Neutrophil (primary cell): ENCODE measurements around the gene FAM162A.
"Not testable (repeated sequence)": the region's sequence is repeated elsewhere in the genome, so short reads cannot be mapped to it uniquely, and the experiment has no call there.

Experiments used
- H3K27ac ChIP-seq: fragments of 200-600 bp; sonication (generic); 2 replicates; pipeline ENCODE4 v1.5.1; 2016; ENCODE audit warnings: mild to moderate bottlenecking, moderate library complexity
- H3K27me3 ChIP-seq: fragments of 200-600 bp; sonication (generic); 2 replicates; pipeline ENCODE4 v1.6.0; 2016; ENCODE audit warnings: mild to moderate bottlenecking
- H3K36me3 ChIP-seq: fragments of 200-600 bp; sonication (generic); 2 replicates; pipeline ENCODE4 v1.5.1; 2017
- H3K4me1 ChIP-seq, 2 experiments: fragments of 200-600 bp in 1 of 2; sonication (generic) in 1 of 2; 1 replicate in 1 of 2; 2 replicates in 1 of 2; pipeline versions ENCODE4 v1.5.1 to v1.6.1; 2013 to 2016; ENCODE audit warnings: low read depth in 1 of 2, low read length in 1 of 2, mild to moderate bottlenecking in 1 of 2, moderate library complexity in 1 of 2; ENCODE audit not compliant: control insufficient read depth in 1 of 2, insufficient read depth in 1 of 2
- H3K4me3 ChIP-seq, 2 experiments: fragments of 200-600 bp in 1 of 2; sonication (generic) in 1 of 2; 1 replicate in 1 of 2; 2 replicates in 1 of 2; pipeline ENCODE4 v1.5.1; 2013 to 2016; ENCODE audit warnings: low read depth in 1 of 2, low read length in 1 of 2, mild to moderate bottlenecking in 1 of 2, moderate library complexity in 1 of 2
- H3K9me3 ChIP-seq: fragments of 200-600 bp; sonication (generic); 2 replicates; pipeline ENCODE4 v1.5.1; 2016
- CTCF ChIP-seq: fragments of 200-600 bp; sonication (generic); IDR thresholded peaks from 2 replicates; pipeline ENCODE4 v1.5.1; 2016; ENCODE audit warnings: antibody characterized with exemption

The FAM162A gene

GRCh38 chr3:122421836-122422235 is 37.9 kb downstream of the FAM162A start:
- TF ChIP-seq CTCF, result no peak
- no peaks in the 10 kb centered on the region for H3K27me3 ChIP-seq
- peaks cover 3 to 6% of the 10 kb centered on the region in 2 experiments for H3K4me1 ChIP-seq
- H3K27ac ChIP-seq, result peak overlapping the region; percentile 9
- peaks cover 48% of the 10 kb centered on the region for H3K36me3 ChIP-seq
- H3K4me3 ChIP-seq, result no peak overlapping the region
- no peaks in the 10 kb centered on the region for H3K9me3 ChIP-seq

- Histone ChIP-seq H3K4me1 (no peaks in the 10 kb centered on the region), H3K27ac (no peak overlapping the region), H3K9me3 (no peaks in the 10 kb centered on the region), H3K36me3 (peaks cover 83% of the 10 kb centered on the region), H3K27me3 (no peaks in the 10 kb centered on the region), H3K4me3 (no peak overlapping the region)
- no peak for TF ChIP-seq CTCF
Observed at GRCh38 chr3:122427857-122428471, 44.0 kb downstream of the FAM162A start.

GRCh38 chr3:122430371-122430770 is 46.4 kb downstream of the FAM162A start:
- no peak overlapping the region for H3K27ac ChIP-seq
- H3K27me3 ChIP-seq, result no peaks in the 10 kb centered on the region
- no peak for TF ChIP-seq CTCF
- H3K4me3 ChIP-seq, result no peak overlapping the region
- no peaks in the 10 kb centered on the region for H3K4me1 ChIP-seq
- H3K9me3 ChIP-seq, result no peaks in the 10 kb centered on the region
- H3K36me3 ChIP-seq, result peaks cover 84% of the 10 kb centered on the region

- Histone ChIP-seq H3K4me1 (no peaks in the 10 kb centered on the region), H3K9me3 (peaks cover 7% of the 10 kb centered on the region)
Observed at GRCh38 chr3:122435950-122436349, 52.0 kb downstream of the FAM162A start.

GRCh38 chr3:122443090-122443489 is 59.1 kb downstream of the FAM162A start:
- H3K27ac ChIP-seq, result no peak overlapping the region
- TF ChIP-seq CTCF, result no peak
- H3K36me3 ChIP-seq, result peaks cover 68% of the 10 kb centered on the region

More at GRCh38 chr3:122435950-122436349, 52.0 kb downstream of the FAM162A start:
- no peak overlapping the region for H3K27ac ChIP-seq
- TF ChIP-seq CTCF, result no peak
- H3K36me3 ChIP-seq, result peaks cover 94% of the 10 kb centered on the region
- H3K27me3 ChIP-seq, result no peaks in the 10 kb centered on the region
- no peak overlapping the region for H3K4me3 ChIP-seq

GRCh38 chr3:122443762-122444490 is 59.9 kb downstream of the FAM162A start:
- H3K4me1 ChIP-seq, H3K27ac ChIP-seq, H3K9me3 ChIP-seq, H3K27me3 ChIP-seq, H3K4me3 ChIP-seq: not testable (repeated sequence)
- H3K36me3 ChIP-seq, result peaks cover 70% of the 10 kb centered on the region

More at GRCh38 chr3:122443090-122443489, 59.1 kb downstream of the FAM162A start:
- Histone ChIP-seq H3K9me3 (no peaks in the 10 kb centered on the region), H3K27me3 (no peaks in the 10 kb centered on the region), H3K4me3 (no peak overlapping the region), H3K4me1 (no peaks in the 10 kb centered on the region)

GRCh38 chr3:122444491-122444887 is 60.5 kb downstream of the FAM162A start:
- H3K27me3 ChIP-seq, H3K9me3 ChIP-seq, H3K27ac ChIP-seq, H3K4me3 ChIP-seq, H3K4me1 ChIP-seq: not testable (repeated sequence)
- peaks cover 70% of the 10 kb centered on the region for H3K36me3 ChIP-seq

GRCh38 chr3:122448218-122448617 is 64.2 kb downstream of the FAM162A start:
- not testable (repeated sequence) for H3K4me3 ChIP-seq, H3K9me3 ChIP-seq, H3K4me1 ChIP-seq, H3K27ac ChIP-seq, H3K27me3 ChIP-seq
- peaks cover 66% of the 10 kb centered on the region for H3K36me3 ChIP-seq
